Dendritic cell treated with granulocyte-macrophage colony-stimulating factor and Interleukin-4, amounts not matched to agents 40 ng/mL and 50 ng/mL, for 4 days (primary cell): ENCODE data around the gene MAPK14.
"Not testable (repeated sequence)": the region's sequence is repeated elsewhere in the genome, so short reads cannot be mapped to it uniquely, and the experiment has no call there.

Source experiments
- H3K27ac Mint-ChIP-seq: one replicate; pipeline ENCODE4 v1.8.0; 2022; ENCODE audit warnings: mild to moderate bottlenecking, mixed read lengths
- H3K27me3 Mint-ChIP-seq: one replicate; pipeline ENCODE4 v1.8.0; 2022; ENCODE audit warnings: mild to moderate bottlenecking, mixed read lengths
- H3K36me3 Mint-ChIP-seq: one replicate; pipeline ENCODE4 v1.8.0; 2022; ENCODE audit warnings: low read depth, mixed read lengths
- H3K4me1 Mint-ChIP-seq: one replicate; pipeline ENCODE4 v1.8.0; 2022; ENCODE audit warnings: low read depth, mixed read lengths
- H3K4me3 Mint-ChIP-seq: one replicate; pipeline ENCODE4 v1.8.0; 2022; ENCODE audit warnings: mild to moderate bottlenecking, moderate library complexity, mixed read lengths
- H3K9me3 Mint-ChIP-seq: one replicate; pipeline ENCODE4 v1.8.0; 2022; ENCODE audit warnings: mixed read lengths
- intact Hi-C: fragments of 100-400 bp; cut with micrococcal nuclease; formaldehyde crosslinking; loops from one replicate; pipeline ENCODE4 v1.15.0; 2022

The MAPK14 gene

DNA sequence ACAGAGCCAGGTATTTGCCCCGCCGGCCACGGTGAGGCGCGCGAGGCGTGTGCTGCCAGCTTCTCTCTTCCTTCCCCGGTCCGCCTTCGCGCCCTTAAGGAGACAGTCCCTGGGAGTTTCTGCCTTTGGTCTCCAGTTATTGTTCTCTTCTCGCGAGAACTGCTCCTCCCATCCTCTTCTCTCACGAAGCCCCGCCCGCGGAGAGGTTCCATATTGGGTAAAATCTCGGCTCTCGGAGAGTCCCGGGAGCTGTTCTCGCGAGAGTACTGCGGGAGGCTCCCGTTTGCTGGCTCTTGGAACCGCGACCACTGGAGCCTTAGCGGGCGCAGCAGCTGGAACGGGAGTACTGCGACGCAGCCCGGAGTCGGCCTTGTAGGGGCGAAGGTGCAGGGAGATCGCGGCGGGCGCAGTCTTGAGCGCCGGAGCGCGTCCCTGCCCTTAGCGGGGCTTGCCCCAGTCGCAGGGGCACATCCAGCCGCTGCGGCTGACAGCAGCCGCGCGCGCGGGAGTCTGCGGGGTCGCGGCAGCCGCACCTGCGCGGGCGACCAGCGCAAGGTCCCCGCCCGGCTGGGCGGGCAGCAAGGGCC lies at the start of gene MAPK14:
Gene MAPK14, plus strand, starts transcription at position 308 of the 587 bp plus-strand sequence. CDS start 350 bp downstream, outside the sequence.
- Mint-ChIP-seq H3K4me1 (peaks cover 39% of the 10 kb centered on the region), H3K36me3 (peaks cover 22% of the 10 kb centered on the region), H3K27ac (peak within 1 kb of the TSS; percentile 91), H3K9me3 (no peaks in the 10 kb centered on the region), H3K27me3 (peaks cover 2% of the 10 kb centered on the region), H3K4me3 (peak within 1 kb of the TSS; percentile 88)
- intact Hi-C loops = loop anchor here (1.0 to 2.0 kb wide), 2 partner anchors 68 to 169 kb away; partner anchors contain the start of gene BRPF3

- H3K4me1 Mint-ChIP-seq, H3K4me3 Mint-ChIP-seq, H3K27ac Mint-ChIP-seq, H3K27me3 Mint-ChIP-seq, H3K36me3 Mint-ChIP-seq, intact Hi-C loops, H3K9me3 Mint-ChIP-seq: not testable (repeated sequence)
These were observed 47.5 kb upstream of the MAPK14 start for GRCh38 chr6:35980126-35980525.

DNA sequence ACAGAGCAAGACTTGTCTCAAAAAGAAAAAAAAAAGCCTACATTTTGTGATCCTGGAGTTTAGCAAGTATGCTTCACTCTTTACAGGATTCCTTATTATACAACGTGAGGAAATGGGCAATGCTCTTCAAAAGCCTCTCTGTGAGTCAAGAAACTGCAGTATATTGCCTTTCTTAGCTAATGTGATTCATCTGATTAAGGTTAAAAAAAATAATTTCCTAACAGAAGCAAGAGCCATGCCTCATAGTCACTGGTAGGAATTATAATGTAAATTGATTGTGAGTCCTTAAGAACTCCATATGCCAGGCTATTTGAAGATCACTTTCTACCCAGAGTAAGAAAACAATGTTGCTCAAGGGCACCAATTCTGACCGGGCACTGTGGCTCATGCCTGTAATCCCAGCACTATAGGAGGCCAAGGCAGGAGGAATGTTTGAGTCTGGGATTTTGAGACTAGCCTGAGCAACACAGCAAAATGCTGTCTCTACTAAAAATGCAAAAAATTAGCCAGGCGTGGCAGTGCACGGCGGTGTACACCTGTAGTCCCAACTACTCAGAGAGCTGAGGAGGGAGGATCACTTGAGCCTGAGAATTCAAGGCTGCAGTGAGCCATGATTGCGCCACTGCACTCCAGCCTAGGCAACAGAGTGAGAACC lies 46.5 kb upstream of the MAPK14 start:
- intact Hi-C loops = no loop called here
- H3K27me3 Mint-ChIP-seq = no peaks in the 10 kb centered on the region
- no peaks in the 10 kb centered on the region for H3K9me3 Mint-ChIP-seq
- no peaks in the 10 kb centered on the region for H3K36me3 Mint-ChIP-seq
- no peaks in the 10 kb centered on the region for H3K4me1 Mint-ChIP-seq
- H3K27ac Mint-ChIP-seq = no peak overlapping the region
- no peak overlapping the region for H3K4me3 Mint-ChIP-seq

- intact Hi-C loops = no loop called here
- Mint-ChIP-seq H3K4me1 (no peaks in the 10 kb centered on the region), H3K9me3 (no peaks in the 10 kb centered on the region), H3K36me3 (no peaks in the 10 kb centered on the region), H3K4me3 (no peak overlapping the region), H3K27ac (no peak overlapping the region), H3K27me3 (no peaks in the 10 kb centered on the region)
These were observed 42.9 kb upstream of the MAPK14 start for GRCh38 chr6:35984701-35985100.

DNA sequence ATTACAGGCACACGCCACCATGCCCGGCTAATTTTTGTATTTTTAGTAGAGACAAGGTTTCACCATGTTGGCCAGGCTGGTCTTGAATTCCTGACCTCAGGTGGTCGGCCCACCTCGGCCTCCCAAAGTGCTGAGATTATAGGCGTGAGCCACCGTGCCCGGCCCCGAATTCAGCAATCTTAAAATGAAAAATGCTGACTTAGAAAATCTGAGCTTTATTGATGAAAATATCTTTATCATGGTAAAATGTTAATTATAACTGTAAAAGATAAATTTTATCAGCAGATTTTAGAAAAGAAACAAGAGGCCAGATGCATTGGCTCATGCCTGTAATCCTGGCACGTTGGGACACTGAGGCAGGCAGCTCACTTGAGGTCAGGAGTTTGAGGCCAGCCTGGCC lies 39.6 kb upstream of the MAPK14 start:
- intact Hi-C loops, H3K4me1 Mint-ChIP-seq, H3K4me3 Mint-ChIP-seq, H3K36me3 Mint-ChIP-seq, H3K9me3 Mint-ChIP-seq, H3K27ac Mint-ChIP-seq, H3K27me3 Mint-ChIP-seq: not testable (repeated sequence)

DNA sequence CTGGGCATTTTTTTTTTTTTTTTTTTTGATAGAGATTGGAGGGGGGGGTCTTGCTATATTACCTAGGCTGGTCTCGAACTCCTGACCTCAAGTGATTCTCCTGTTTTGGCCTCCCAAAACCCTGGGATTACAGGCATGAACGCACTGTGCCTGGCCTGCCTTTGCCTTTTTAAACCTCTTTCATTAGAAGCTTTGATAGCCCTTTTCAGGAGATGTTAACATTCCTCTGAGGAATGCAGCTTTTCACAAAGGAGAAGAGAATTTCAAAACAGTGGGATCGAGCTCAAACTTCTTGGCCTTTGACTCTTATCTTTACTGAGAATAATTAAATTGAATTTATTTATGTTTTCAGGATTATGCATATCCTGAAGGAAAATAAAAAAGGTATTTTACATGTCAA lies 34.5 kb upstream of the MAPK14 start:
- Mint-ChIP-seq H3K4me3 (no peak overlapping the region), H3K27ac (no peak overlapping the region), H3K9me3 (no peaks in the 10 kb centered on the region), H3K27me3 (no peaks in the 10 kb centered on the region), H3K36me3 (no peaks in the 10 kb centered on the region), H3K4me1 (no peaks in the 10 kb centered on the region)
- intact Hi-C loops = no loop called here

- Mint-ChIP-seq H3K4me3 (no peak overlapping the region), H3K36me3 (no peaks in the 10 kb centered on the region), H3K27me3 (no peaks in the 10 kb centered on the region), H3K9me3 (no peaks in the 10 kb centered on the region), H3K27ac (no peak overlapping the region), H3K4me1 (no peaks in the 10 kb centered on the region)
- intact Hi-C loops = no loop called here
These were observed 27.2 kb upstream of the MAPK14 start for GRCh38 chr6:36000451-36000850.

GRCh38 chr6:36015666-36016065 lies 11.9 kb upstream of the MAPK14 start:
- Mint-ChIP-seq H3K27me3 (no peaks in the 10 kb centered on the region), H3K4me3 (no peak overlapping the region), H3K36me3 (no peaks in the 10 kb centered on the region), H3K27ac (peak overlapping the region; percentile 1), H3K9me3 (no peaks in the 10 kb centered on the region), H3K4me1 (peaks cover 42% of the 10 kb centered on the region)
- intact Hi-C loops = no loop called here

DNA sequence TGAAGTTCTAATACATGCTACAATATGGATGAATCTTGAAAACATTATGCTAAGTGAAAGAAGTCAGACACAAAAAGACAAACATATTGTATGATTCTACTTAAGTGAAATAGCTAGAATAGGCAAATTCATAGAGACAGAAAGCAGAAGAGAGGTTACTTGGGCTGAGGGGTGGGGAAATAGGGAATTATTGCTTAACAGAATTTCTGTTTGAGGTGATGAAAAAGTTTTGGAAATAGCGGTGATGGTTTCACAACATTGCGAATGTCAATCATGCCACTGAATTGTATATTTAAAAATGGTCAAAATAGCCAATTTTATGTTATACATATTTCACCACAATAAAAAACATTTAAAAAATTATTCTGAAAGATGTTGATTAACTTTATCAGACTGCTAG lies 9.3 kb upstream of the MAPK14 start:
- intact Hi-C loops = no loop called here
- H3K36me3 Mint-ChIP-seq = no peaks in the 10 kb centered on the region
- H3K4me3 Mint-ChIP-seq = no peak overlapping the region
- no peaks in the 10 kb centered on the region for H3K27me3 Mint-ChIP-seq
- peaks cover 42% of the 10 kb centered on the region for H3K4me1 Mint-ChIP-seq
- H3K27ac Mint-ChIP-seq = no peak overlapping the region
- H3K9me3 Mint-ChIP-seq = no peaks in the 10 kb centered on the region

- H3K36me3 Mint-ChIP-seq = no peaks in the 10 kb centered on the region
- intact Hi-C loops = no loop called here
- H3K4me3 Mint-ChIP-seq = no peak overlapping the region
- no peaks in the 10 kb centered on the region for H3K9me3 Mint-ChIP-seq
- H3K4me1 Mint-ChIP-seq = peaks cover 46% of the 10 kb centered on the region
- H3K27me3 Mint-ChIP-seq = peaks cover 2% of the 10 kb centered on the region
- no peak overlapping the region for H3K27ac Mint-ChIP-seq
These were observed 8.4 kb upstream of the MAPK14 start for GRCh38 chr6:36019167-36019566.

GRCh38 chr6:36020154-36020553 lies 7.5 kb upstream of the MAPK14 start:
- Mint-ChIP-seq H3K4me3 (no peak overlapping the region), H3K9me3 (no peaks in the 10 kb centered on the region), H3K36me3 (no peaks in the 10 kb centered on the region), H3K27ac (no peak overlapping the region), H3K27me3 (peaks cover 2% of the 10 kb centered on the region), H3K4me1 (peaks cover 50% of the 10 kb centered on the region)
- intact Hi-C loops = no loop called here

DNA sequence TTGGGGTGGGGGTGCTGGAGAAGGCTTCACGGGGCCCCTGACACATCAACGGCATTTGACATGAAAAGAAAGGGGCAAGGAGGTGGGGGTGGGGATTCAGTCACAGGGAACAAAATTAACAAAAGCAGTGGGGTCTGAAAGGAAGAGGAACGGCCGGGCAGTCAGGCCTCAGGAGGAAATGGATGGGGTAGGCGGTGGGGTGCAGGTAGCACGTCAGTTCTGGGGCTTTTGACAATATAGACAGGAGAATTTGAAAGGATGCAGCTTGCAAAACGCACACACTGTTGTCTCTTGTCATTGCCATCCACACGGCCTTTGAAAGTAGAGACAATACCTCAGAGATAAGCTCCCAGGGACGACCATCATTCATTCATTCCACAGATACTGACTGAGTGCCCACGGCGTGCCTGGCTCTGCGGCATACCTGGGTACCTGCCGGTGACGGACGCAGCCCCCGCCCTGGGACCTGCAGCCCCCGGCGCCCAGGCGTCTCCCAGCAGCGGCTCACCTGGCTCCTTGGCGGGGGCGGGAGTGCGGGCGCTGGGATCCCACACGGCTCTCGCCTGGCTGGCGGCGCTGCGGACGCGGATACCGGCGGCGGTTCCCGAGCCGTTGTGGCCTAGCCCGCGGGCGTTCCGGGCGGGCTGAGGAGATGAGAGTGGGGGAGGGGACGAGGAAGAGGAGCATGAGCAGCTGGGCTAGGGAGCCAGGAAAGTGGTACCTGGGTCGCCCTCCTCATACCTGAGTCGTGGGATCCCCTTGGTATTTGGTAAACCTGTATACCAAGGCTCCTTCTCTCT lies 3.4 kb upstream of the MAPK14 start, which contains the start of gene SLC26A8:
Gene SLC26A8, minus strand, starts transcription at position 646 of the 800 bp plus-strand sequence. CDS start 4,934 bp downstream, outside the sequence.
- peaks cover 2% of the 10 kb centered on the region for H3K27me3 Mint-ChIP-seq
- H3K9me3 Mint-ChIP-seq = no peaks in the 10 kb centered on the region
- intact Hi-C loops = no loop called here
- no peak within 1 kb of the TSS for H3K27ac Mint-ChIP-seq
- H3K4me1 Mint-ChIP-seq = peaks cover 26% of the 10 kb centered on the region
- peak within 1 kb of the TSS; percentile 53 for H3K4me3 Mint-ChIP-seq
- peaks cover 17% of the 10 kb centered on the region for H3K36me3 Mint-ChIP-seq

- peaks cover 22% of the 10 kb centered on the region for H3K36me3 Mint-ChIP-seq
- H3K27ac Mint-ChIP-seq = no peak overlapping the region
- intact Hi-C loops = no loop called here
- H3K4me1 Mint-ChIP-seq = peaks cover 22% of the 10 kb centered on the region
- no peak overlapping the region for H3K4me3 Mint-ChIP-seq
- H3K9me3 Mint-ChIP-seq = no peaks in the 10 kb centered on the region
- peaks cover 2% of the 10 kb centered on the region for H3K27me3 Mint-ChIP-seq
These were observed 2.2 kb upstream of the MAPK14 start for GRCh38 chr6:36025260-36025931.

- H3K9me3 Mint-ChIP-seq = no peaks in the 10 kb centered on the region
- H3K27ac Mint-ChIP-seq = no peak overlapping the region
- intact Hi-C loops = loop anchor here (2.0 kb wide), 1 partner anchor 171 kb away; the partner anchor contains the start of gene BRPF3
- peaks cover 26% of the 10 kb centered on the region for H3K4me1 Mint-ChIP-seq
- peaks cover 2% of the 10 kb centered on the region for H3K27me3 Mint-ChIP-seq
- H3K4me3 Mint-ChIP-seq = no peak overlapping the region
- peaks cover 22% of the 10 kb centered on the region for H3K36me3 Mint-ChIP-seq
These were observed 1.7 kb upstream of the MAPK14 start for GRCh38 chr6:36025932-36026327.
